Measurements from ENCODE around the gene AHSG.

Gene AHSG

DNA sequence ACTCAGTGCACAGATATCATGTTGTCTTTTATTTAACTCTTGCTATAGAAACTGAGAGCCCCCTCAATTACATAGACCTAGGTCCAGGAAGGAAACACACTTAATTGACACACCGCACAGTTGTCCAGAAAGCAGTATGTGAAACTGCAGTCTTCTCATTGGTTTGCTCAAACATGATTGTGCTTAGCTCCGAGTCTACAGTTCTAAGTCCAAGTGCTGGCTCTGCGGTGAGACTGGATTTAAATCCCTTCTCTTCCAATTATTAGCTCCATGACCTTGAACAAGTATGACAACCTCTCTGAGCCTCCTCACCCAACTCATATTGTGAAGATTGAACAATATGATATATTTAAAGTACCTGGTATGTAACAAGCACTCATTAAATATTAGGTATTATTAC is 19.0 kb upstream of the AHSG start:
- DNase-seq, result no peak

GRCh38 chr3:186594591-186595113 is 18.2 kb upstream of the AHSG start:
- no peak for DNase-seq

DNA sequence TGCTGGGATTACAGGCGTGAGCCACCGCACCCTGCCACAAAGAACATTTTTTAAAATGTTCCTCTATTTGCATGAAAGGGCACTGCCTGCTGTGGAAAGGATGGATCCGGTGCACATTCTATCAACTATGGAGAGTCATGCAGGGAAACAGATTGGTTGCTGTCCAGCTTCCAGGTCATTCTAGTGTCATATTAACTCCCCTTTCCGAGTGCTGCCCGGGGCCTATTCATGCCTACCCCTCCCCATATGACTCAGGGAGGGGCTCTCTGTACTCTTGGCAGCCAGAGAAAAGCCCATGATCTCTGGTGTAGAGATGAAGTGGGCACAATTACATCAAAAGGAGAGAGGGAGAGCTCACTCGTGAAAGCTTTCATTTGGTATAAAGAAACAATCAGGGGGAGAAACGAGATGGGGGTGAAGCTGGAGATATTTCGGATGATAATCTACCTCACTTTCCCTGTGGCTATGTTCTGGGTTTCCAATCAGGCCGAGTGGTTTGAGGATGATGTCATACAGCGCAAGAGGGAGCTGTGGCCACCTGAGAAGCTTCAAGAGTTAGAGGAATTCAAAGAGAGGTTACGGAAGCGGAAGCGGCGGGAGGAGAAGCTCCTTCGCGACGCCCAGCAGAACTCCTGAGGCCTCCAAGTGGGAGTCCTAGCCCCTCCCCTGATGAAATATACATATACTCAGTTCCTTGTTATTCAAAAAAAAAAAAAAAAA is 16.1 kb upstream of the AHSG start:
- no peak for DNase-seq

GRCh38 chr3:186598108-186598784 is 14.6 kb upstream of the AHSG start:
- DNase-seq, result no peak

GRCh38 chr3:186598794-186599141 is 14.1 kb upstream of the AHSG start:
- DNase-seq, result no peak

- DNase-seq, result no peak
These were observed 13.6 kb upstream of the AHSG start for GRCh38 chr3:186599142-186599784.

DNA sequence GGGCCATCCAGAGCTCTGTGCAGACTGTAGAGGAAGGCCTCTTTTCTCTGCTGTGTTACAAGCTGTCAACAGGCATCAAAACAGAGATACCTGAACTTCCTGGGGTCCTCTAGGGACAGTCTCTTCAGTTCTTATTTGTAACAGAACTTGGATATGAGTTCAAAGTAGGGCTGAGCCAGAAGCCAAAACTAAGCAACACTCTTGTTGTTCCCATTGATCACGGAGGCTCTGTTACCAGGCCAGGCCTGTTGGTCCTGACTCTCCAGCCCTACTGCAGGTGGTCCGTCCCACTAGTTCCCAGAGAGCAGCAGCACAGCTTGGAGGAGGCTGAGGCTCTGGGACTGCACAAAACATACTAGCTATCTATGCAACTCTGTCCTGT is 13.1 kb upstream of the AHSG start:
- DNase-seq, result no peak

DNA sequence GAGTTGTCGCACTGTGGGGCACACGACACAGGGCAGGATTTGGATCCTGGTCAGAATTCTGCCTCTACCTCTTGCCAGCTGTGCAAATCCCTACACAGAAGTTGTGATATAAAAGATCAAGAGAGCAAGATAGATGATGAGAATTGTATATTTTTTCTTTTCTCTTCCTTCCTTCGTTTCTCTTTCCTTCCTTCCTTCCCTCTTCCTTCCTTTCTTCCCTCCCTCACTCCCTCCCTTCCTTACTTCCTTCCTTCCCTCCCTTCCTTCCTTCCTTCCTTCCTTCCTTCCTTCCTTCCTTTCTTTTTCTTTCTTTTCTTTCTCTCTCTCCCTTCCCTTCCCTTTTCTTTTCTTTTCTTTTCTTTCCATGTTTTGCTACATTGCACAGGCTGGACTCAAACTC is 12.0 kb upstream of the AHSG start:
- DNase-seq, result no peak

- no peak for DNase-seq
These were observed 9.7 kb upstream of the AHSG start for GRCh38 chr3:186603159-186603558.

- DNase-seq, result no peak
These were observed 7.8 kb upstream of the AHSG start for GRCh38 chr3:186605078-186605477.

- no peak for DNase-seq
These were observed 7.0 kb upstream of the AHSG start for GRCh38 chr3:186605561-186606545.

DNA sequence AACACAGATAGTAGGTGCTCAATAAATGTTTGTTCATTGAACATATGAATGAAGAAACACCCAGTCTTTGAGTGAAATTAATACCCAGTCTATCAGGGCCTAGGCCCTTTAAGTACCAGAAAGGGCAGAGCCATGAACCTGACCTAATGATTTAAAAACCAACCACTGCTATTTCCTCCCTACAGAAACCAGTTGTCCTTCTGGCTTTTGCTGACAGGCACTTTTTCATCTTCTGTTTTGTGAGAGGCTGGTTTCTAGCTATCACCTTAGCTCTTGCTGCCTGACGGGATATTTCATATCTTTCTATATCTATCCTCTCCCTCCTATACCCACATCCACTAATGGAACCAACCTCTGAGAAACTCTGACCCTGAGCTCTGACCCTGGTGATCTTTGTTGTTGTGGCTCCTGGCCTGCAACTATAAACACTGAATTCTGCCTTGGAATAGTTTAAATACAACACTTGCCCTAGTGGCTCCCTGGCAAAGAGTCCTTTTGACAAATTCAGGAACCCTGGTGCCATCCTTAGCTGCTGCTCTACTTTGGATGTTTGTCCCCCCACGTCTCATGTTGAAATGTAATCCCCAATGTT is 4.1 kb upstream of the AHSG start:
- no peak for DNase-seq

- DNase-seq, result no peak
These were observed 3.5 kb upstream of the AHSG start for GRCh38 chr3:186609247-186609868.

DNA sequence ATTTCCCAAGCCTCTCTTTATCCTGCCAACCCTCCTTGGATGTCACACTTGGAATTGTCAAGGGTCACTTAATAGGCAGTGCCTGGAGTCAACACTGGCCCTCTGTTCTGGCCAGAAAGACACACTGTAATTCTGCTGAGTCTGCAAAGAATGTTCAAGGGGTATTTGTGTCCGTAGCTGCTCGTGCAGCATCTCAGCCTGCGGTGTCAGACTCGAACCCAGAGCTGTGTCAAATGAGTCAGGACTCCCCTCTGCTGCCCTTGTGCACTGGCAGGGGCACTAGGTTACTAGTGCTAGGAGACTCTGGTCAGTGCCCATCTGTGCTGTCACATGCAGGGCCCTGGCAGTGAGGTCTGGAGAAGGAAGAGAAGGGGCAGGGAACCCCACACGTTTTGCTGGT is 795 bp upstream of the AHSG start:
- no peak for DNase-seq

- DNase-seq, result no peak
These were observed 891 bp downstream of the AHSG start for GRCh38 chr3:186613637-186614265.

GRCh38 chr3:186614266-186614596 is 1.4 kb downstream of the AHSG start:
- DNase-seq, result no peak

DNA sequence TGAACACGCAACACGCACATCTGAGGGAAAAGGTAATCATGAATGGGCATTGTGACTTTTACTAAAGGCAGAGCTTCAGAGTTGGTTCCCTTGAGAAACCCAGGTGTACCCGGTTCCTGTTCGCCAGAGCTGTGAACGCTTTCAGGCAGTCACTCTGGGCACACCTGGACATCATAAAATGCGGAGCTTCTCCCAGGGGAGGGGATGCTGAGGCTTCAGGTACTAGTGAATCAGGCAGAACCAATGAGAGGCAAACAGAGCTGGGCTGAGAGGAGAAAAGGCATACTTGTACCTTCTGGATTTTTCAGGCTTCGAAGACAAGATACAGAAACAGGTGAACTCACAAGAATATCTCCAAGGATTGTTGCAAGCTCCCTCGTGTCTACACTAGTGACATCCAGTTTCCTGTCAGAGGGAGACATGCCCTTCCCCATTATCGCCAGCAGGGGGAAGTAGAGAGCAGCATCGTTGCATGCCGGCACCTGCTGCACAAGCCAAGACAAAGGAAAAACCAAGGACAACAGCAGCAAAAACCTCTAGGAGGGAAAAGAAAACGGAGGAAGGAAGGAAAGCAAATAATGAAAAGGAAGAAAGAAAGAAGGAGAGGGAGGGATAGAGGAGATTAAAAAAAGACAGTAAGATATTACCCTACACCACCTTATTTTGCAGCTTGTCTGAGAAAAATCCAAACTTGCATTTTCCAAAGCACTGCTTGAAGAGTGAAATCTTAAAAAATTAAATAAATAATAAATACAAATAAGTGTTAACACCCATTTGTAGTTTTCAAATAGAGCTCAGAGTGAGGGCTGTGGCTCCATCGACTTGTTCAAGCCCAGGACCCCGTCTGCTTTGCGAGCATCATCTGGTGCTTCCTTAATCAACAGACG is 2.0 kb downstream of the AHSG start:
- DNase-seq, result peak; percentile 43

DNA sequence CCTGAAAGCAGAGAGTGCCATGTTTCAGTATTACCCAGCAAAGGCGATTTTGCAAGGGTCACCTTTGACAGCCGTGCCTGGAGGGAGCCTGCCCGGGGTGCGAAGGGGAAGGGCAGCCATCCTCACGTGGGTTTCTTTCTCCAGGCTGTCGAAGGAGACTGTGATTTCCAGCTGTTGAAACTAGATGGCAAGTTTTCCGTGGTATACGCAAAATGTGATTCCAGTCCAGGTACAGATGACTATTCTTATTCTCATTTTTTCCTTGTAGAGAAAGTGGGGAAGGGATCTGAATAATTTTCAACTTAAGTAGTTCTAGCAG is 3.4 kb downstream of the AHSG start:
- no peak for DNase-seq

DNA sequence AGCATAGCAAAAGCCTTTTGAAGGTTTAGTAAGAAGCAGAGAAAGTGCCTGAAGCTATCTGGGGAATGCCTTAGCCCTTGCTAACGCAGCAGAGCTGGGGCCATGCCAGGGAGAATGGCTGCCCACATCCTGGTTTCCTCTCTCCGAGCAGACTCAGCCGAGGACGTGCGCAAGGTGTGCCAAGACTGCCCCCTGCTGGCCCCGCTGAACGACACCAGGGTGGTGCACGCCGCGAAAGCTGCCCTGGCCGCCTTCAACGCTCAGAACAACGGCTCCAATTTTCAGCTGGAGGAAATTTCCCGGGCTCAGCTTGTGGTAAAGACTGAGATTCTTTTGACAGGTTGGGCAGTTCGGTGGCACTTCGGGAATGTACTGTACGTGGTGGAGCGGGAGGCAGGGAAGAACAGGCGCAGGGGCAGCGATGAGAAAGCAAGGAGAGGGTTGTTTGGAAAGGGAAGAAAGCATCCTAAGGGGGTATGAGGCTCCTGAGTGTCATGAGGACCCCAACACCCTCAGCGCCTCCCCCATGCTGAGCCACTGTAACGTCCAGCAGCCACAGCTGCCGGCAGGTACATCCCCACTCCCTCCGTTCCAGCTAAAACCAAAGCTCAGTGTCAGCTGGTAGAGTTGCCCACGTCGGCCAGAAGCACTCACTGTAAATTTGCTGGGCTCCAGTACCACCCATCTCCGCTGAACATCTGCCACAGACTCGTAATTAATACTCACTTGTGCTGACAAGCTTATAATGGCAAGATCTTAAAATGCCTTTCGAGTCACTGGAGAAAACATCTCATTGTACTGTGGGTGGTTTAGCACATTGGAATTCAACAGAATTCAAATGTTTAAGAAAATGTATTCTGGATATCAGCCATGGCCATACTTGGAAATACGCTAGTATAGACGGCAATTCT is 4.4 kb downstream of the AHSG start:
- DNase-seq, result peak; percentile 72

Measured in DMS 273 treated with DMSO at 0.1 percent for 48 hours (cell line).